Measurements from ENCODE around the gene PIR. TPM values are rescaled to one million over a fixed set of nuclear protein-coding genes. Genes with fewer than 3 reads are reported as not detected.

The PIR gene
- total RNA-seq, 1 experiment from 2014 or later = 19.7 TPM

GRCh38 chrX:15344106-15344505, 149.0 kb downstream of the PIR start:
- BruUV-seq (replicated peaks) = no TSS peak
- H3K4me3 ChIP-seq (ENCODE audit: low read depth in 2 of 2, low read length in 2 of 2) = no peak overlapping the region
- H3K36me3 ChIP-seq (ENCODE audit: control insufficient read depth, insufficient read depth, low read length) = no peaks in the 10 kb centered on the region
- no peak for TF ChIP-seq CTCF (IDR thresholded peaks at IDR 0.05)
- ATAC-seq (no peak), DNase-seq (ENCODE audit: low read depth, low spot score) (no peak)
- no peaks in the 10 kb centered on the region for H3K27me3 ChIP-seq (ENCODE audit: control insufficient read depth, insufficient read depth, low read length)
- H3K27ac ChIP-seq (ENCODE audit: low read length) = no peak overlapping the region
- H3K4me1 ChIP-seq (ENCODE audit: control insufficient read depth, insufficient read depth, low read length) = no peaks in the 10 kb centered on the region
- in situ Hi-C loops (cut with HindIII; ENCODE audit: low pct_unique_long_range_greater_than_20kb, low sequenced_read_pairs) (no loop called here), intact Hi-C loops (cut with micrococcal nuclease; ENCODE audit: unreplicated experiment) (loop anchor here (10.0 kb wide), 1 partner anchor 221 kb away; no protein-coding TSS in a partner anchor)
- H3K9me3 ChIP-seq (ENCODE audit: control insufficient read depth, insufficient read depth, low read depth, low read length) = no peaks in the 10 kb centered on the region
- POLR2A ChIA-PET = no interaction called here
- CTCF ChIA-PET = no interaction called here

GRCh38 chrX:15343075-15343476, 150.1 kb downstream of the PIR start:
- intact Hi-C loops (cut with micrococcal nuclease; ENCODE audit: unreplicated experiment) = loop anchor here (10.0 kb wide), 1 partner anchor 222 kb away; no protein-coding TSS in a partner anchor
- DNase-seq (ENCODE audit: low read depth, low spot score) (no peak), ATAC-seq (no peak)
- no peaks in the 10 kb centered on the region for H3K36me3 ChIP-seq (ENCODE audit: control insufficient read depth, insufficient read depth, low read length)
- no peaks in the 10 kb centered on the region for H3K9me3 ChIP-seq (ENCODE audit: control insufficient read depth, insufficient read depth, low read depth, low read length)
- H3K27me3 ChIP-seq (ENCODE audit: control insufficient read depth, insufficient read depth, low read length) = no peaks in the 10 kb centered on the region
- ChIA-PET CTCF (no interaction called here), POLR2A (no interaction called here)
- no TSS peak for BruUV-seq (replicated peaks)
- H3K27ac ChIP-seq (ENCODE audit: low read length) = no peak overlapping the region
- H3K4me1 ChIP-seq (ENCODE audit: control insufficient read depth, insufficient read depth, low read length) = no peaks in the 10 kb centered on the region
- TF ChIP-seq CTCF (IDR thresholded peaks at IDR 0.05) = no peak
- TF ChIP-seq SIN3A (IDR thresholded peaks at IDR 0.05; ENCODE audit: borderline replicate concordance, insufficient read depth, low read depth, low read length) = no peak
- no peak for TF ChIP-seq TCF7L2 (IDR thresholded peaks at IDR 0.05; ENCODE audit: low read depth, low read length)
- TF ChIP-seq REST (IDR thresholded peaks at IDR 0.05; ENCODE audit: insufficient read depth in 1 of 2, low read depth in 2 of 2, low read length in 1 of 2) = no peak
- no peak overlapping the region for H3K4me3 ChIP-seq (ENCODE audit: low read depth in 2 of 2, low read length in 2 of 2)
- in situ Hi-C loops (cut with HindIII; ENCODE audit: low pct_unique_long_range_greater_than_20kb, low sequenced_read_pairs) = no loop called here

GRCh38 chrX:15340867-15341266, 152.3 kb downstream of the PIR start:
- BruUV-seq (replicated peaks) = no TSS peak
- no peaks in the 10 kb centered on the region for H3K4me1 ChIP-seq (ENCODE audit: control insufficient read depth, insufficient read depth, low read length)
- no peak overlapping the region for H3K27ac ChIP-seq (ENCODE audit: low read length)
- DNase-seq (ENCODE audit: low read depth, low spot score) (no peak), ATAC-seq (no peak)
- intact Hi-C loops (cut with micrococcal nuclease; ENCODE audit: unreplicated experiment) (loop anchor here (10.0 kb wide), 1 partner anchor 224 kb away; no protein-coding TSS in a partner anchor), in situ Hi-C loops (cut with HindIII; ENCODE audit: low pct_unique_long_range_greater_than_20kb, low sequenced_read_pairs) (no loop called here)
- H3K36me3 ChIP-seq (ENCODE audit: control insufficient read depth, insufficient read depth, low read length) = no peaks in the 10 kb centered on the region
- no peaks in the 10 kb centered on the region for H3K27me3 ChIP-seq (ENCODE audit: control insufficient read depth, insufficient read depth, low read length)
- no peak overlapping the region for H3K4me3 ChIP-seq (ENCODE audit: low read depth in 2 of 2, low read length in 2 of 2)
- ChIA-PET POLR2A (no interaction called here), CTCF (no interaction called here)
- H3K9me3 ChIP-seq (ENCODE audit: control insufficient read depth, insufficient read depth, low read depth, low read length) = no peaks in the 10 kb centered on the region
- TF ChIP-seq CTCF (IDR thresholded peaks at IDR 0.05) (no peak), SIN3A (IDR thresholded peaks at IDR 0.05; ENCODE audit: borderline replicate concordance, insufficient read depth, low read depth, low read length) (no peak), TCF7L2 (IDR thresholded peaks at IDR 0.05; ENCODE audit: low read depth, low read length) (no peak), POLR2AphosphoS5 (IDR thresholded peaks at IDR 0.05; ENCODE audit: low read depth, low read length) (no peak), REST (IDR thresholded peaks at IDR 0.05; ENCODE audit: insufficient read depth in 1 of 2, low read depth in 2 of 2, low read length in 1 of 2) (no peak)

All from Panc1 (cell line).